Measurements from ENCODE around the gene FOSL2.

Gene FOSL2

DNA sequence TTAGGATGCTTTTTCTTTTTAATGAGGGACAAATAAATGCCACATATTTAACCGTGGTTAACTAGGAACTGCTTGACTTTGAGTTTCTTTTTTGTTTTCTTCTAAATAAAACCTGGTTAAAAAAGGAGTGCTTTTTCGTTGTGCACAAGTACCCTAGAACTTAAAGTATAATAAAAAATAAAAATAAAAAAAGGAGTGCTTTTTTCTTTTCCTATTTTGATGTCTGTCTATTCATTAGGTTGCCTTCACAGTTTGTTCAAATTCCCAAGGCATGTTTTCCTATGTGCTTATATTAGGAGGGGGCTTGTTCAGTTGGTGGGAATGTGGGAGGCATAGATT is 4.4 kb downstream of the FOSL2 start:
- no peak for DNase-seq

DNA sequence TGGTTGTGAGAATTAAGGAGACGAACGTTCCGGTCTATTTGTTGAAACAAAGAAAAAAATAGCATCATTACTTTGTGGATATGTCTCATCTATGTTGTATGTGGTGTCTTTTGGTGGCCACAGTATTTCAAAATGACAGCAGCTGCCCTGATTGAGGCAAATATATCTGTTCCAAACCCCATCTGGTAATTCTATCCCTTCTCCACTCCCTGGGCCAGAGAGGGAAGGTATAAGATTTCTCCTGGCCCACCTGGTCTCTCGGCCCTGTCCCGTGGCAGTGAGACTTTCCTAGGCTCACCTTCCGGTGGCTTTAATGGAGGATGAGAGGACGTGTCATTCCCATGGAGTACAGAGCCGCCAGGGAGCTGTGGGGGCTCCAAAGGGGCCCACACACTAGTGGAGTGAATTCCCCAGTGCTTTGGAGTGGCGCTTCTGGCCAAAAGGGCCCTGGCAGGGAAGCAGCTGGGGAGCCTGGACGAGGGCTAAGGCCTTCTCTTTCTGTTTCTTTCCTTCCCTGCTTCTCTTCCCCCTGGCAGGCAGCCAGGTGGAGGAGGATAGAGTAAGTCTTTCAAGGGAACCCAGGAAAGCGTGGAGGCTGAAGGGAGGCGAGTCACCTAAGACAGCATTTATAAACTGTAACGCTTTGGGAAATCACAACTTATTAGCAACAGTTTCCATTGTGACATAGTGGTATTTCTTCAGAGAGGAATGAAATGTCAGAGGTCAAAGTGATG is 5.6 kb downstream of the FOSL2 start:
- no peak for DNase-seq

DNA sequence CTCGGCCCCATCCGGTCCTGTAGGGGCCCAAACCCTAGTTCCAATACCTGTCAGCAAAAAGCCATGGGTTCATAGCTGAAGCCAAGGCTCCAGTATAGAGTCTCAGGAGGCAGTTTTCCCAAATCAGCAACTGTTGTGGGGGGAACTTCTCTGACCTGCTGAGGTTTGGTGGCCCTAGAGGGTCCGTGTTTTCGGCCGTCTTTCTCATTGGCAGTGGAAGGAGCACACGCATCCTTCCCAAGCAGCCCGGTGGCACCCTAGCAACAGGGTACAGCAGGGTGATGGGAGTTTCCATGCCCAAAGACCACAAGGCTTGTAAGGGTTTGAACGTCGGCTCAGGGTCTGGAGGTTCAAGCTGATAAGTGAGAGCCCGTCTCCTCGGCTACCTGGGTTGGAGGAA is 6.6 kb downstream of the FOSL2 start:
- DNase-seq, result no peak

DNA sequence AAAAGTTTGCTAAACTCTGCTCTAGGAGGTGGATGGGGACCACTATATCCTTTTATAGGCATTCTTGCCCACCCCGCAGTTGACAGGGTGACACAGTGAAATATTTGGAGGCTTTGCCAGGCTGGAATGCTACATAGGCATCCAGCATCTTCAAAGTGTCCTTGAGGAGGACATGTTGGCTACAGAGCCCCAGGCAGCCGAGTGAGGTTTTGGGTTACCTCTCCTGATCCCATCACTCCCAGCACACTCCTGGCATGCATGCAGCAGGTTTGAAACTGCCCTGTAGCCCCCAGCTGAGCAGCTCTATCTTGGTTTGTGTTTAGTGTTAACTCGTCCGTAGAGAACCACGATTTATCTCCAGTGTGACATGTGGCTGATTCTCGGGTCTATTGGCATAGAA is 7.3 kb downstream of the FOSL2 start:
- DNase-seq, result no peak

DNA sequence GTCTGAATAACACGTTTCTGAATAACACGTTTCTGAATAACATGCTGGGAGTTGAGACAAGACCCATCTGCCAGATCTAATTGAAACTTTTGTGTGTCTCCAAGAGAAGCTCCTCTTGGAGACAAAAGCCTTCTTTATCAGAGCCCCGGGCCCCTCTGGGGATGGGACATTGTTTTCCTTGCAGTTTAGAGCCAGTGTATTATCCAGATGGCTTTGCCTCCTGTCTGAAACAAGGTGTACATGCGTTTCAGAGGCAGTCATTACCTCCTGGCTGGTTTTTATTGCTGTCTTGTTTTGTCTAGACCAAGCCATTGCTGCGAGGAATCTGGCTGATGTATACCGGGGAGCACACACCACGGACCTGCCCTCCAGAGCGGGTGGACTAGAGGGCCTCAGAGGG is 7.8 kb downstream of the FOSL2 start:
- no peak for DNase-seq

DNA sequence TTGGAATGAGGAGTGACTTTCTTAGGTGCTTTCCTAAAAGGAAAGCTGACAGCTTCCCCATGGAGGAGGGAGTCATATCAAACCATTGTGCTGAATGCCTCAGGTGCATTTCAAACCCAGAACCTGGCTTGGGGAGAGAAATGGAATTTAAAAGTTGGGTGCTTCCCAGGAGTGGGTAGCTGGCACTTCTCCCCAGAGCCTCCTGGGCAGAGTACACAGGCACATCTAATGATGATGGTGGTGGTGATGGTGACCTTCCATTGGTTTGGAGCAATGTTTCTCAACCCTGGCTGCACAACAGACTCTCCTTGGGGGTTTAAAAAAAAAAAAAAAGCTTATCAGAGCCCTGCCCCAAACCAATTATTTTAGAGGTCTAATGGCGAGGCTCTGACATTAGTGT is 8.3 kb downstream of the FOSL2 start:
- no peak for DNase-seq

DNA sequence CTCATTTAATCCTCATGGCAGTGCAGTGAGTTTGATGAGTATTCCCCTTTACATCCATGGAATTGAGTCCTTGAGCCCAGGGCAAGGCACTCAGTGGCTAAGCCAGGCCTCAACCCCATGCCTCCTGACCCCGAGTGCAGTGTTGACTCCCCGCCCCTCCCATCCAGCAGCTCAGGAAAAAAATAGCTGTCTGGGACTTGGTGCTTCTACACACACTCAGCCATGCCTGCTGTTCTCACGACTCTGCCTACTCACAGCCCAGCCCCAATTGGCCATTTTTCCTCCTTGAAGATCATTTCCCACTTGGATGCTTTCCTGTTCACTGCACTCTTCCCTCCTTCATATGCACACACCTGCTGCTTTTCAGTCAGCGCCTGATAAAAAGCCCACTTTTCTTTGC is 8.8 kb downstream of the FOSL2 start:
- DNase-seq, result no peak

DNA sequence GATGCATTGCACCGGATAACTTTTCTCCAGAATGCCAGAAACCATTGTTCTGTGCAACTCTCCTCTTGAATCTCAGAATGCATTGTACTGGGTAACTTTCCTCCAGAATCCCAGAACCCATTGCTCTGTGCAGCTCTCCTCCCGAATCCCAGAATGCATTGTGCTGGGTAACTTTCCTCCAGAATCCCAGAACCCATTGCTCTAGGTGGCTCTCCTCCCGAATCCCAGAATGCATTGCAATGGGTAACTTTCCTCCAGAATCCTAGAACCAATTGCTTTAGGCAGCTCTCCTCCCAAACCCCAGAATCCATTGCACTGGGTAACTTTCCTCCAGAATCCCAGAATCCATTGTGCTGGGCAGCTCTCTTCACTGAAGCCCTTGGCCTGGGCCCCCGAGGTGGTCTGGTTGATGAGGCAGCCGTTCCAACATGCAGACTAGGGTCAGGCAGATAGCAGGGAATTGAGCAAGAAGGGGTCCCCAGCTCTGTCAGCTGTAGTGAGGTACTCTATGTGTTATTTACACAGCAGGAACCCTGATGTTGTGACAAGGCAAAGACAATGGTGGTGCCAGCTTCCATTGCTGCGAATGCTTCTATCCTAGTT is 9.4 kb downstream of the FOSL2 start:
- DNase-seq, result no peak

DNA sequence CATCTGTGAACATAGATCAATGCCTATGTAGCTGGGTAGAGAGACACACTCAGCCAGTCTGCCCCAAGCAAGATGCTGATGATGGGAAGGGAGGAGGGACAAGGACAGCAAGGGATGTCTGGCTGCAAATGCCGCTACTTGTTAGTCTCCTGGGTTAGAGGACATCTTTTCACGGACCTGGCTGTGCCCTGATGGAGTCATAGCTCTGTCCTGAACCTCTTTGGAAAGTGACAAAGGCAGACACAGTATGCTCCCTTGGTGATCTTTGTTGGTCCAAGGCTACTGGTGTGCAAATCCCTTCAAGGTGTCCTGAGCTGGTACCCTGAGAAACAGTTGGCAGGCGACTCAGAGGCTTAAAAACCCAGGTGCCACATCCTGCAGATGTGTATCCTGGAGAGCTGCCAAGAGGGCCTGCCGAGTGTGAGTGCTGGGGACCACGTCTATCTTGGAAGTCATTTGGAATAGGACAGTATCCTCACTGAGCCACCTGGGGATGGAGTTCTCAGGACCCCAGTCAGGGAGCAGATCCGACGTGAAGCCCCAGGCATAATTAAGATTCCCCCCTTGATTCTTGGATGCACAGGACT is 10.8 kb downstream of the FOSL2 start:
- no peak for DNase-seq

DNA sequence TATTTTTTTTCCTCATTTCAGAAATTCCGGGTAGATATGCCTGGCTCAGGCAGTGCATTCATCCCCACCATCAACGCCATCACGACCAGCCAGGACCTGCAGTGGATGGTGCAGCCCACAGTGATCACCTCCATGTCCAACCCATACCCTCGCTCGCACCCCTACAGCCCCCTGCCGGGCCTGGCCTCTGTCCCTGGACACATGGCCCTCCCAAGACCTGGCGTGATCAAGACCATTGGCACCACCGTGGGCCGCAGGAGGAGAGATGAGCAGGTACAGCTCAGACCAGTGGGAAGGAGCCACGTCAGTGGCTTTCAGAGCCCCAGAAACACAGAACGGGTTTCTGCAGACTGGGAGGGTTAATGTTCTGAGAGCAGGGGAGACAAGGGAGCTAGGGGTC is 11.4 kb downstream of the FOSL2 start:
- DNase-seq, result no peak

DNA sequence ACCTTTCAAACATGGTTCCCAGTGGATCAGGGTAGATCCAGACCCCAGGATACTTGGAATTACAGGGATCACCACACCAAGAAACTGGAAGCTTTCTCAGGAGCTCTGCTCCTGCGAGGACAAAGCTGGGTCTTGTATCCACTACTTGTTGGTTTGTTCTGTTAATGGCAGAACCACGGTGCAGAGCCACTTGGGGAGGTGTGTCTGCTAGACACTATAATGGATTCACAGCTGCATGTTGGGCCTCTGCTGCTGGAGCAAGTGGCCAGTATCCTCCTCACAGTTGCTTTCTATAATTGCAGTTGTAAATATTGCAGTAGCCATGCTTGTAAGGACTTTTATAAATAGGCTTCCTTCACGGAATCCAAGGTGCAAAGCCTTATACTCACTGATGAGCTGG is 12.9 kb downstream of the FOSL2 start:
- DNase-seq, result no peak

DNA sequence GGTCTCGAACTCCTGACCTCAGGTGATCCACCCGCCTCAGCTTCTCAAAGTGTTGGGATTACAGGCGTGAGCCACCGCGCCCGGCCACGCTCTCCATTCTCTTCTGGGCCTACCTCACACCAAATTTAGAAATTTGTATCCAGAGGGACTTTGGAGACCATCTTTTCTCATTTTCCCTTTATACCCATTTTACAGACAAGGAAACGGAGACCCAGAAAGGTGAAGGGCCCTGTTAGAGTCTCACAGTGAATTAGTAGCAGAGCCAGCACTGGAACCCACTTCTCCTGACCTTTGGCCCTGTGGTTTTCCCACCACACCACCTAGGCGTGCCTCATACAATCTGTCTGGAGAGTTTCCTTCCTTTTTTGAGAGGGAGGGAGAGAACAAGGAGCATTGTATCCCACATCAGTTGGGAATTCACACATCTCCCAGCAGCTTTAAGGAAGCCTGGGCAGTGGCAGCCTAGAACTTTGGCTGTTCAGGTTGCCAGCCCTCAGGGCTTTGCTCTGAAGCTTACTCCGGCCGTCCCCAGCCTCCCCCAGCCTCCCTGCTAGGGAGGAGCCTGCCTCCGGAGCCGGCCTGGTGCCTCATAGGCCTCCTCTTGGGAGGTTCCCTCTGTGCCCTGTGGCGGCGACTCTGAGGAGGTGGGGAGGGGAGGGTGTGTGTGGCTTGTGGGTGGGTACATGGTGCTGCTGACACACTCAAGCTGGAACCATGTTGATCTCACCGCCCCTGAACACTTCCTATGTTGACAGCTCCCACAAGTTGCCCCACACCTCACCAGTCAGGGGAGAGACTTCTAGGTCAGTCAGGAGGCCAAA is 13.8 kb downstream of the FOSL2 start:
- DNase-seq, result no peak

DNA sequence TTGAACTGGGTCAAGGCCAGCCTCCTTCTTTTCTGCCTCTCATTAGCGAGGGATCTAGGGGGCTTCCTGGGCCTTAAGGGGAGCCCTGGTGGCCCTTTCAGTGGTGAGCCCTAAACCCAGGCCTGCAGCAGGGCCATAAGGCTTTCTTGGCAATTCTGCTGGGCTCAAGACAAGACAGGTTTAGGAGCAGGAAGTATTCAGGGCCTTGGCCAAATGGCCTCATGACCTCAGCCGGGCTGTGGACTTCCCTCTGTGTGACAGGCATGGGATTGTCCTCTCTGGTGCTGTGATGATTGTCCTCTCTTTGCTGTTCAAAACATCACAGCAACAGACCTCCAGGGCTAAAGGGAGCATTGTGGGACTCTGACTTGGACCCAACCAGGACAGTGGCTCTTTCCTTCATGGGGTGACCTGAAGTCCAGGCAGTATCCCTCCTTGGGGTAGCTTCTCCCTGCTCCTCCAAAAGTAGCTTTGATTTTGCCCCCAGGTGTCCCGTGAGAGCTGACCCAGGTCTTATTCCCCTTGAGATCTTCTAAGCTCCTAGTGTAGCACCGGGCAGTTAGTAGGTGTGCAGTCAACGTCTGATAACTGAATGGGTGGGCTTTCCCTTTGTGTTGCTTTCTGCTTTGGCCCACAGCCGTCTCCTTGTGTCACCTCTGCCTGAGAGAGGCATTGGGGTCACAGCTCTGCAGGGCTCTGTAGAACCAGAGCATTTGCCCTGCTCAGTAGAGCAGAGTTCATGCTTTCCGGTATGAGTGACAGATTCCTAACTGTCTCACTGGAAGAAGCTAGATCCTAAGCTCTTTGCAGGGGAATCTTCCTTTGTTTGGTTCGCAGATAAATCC is 14.7 kb downstream of the FOSL2 start:
- DNase-seq, result no peak

DNA sequence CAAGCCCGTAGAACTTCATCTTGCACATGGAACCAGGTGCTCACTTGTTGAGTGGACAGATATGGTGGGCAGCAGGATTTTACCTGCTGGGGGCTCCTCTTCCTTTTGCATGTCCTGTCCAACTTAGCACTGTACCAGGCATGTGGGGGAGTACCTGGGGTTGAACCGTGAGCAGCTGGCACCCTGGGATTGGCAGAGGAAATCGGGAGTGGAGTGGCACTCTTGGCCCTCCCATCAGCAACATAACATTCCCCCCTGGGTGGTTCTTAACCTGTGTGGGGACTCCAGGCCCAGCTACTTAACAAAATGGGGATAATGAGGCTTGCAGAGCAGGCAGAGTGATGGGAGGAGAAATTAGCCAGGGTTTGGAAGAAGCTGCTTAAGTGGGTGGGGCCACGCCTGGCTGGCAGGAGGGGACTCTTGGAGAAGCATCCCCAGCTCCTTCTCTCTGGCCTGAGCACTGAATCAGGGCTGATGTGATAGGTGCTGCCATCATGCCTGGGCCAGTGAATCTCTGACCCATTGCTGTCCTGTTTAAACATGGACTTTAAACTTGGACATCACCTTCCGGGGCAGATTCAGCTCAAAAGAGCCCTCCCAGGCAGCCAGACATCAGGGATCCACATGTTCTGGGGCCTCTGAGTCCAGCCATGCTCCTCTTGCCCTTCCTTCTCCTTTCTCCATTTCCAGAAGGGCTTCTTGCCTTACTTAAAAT is 15.5 kb downstream of the FOSL2 start:
- no peak for DNase-seq

DNA sequence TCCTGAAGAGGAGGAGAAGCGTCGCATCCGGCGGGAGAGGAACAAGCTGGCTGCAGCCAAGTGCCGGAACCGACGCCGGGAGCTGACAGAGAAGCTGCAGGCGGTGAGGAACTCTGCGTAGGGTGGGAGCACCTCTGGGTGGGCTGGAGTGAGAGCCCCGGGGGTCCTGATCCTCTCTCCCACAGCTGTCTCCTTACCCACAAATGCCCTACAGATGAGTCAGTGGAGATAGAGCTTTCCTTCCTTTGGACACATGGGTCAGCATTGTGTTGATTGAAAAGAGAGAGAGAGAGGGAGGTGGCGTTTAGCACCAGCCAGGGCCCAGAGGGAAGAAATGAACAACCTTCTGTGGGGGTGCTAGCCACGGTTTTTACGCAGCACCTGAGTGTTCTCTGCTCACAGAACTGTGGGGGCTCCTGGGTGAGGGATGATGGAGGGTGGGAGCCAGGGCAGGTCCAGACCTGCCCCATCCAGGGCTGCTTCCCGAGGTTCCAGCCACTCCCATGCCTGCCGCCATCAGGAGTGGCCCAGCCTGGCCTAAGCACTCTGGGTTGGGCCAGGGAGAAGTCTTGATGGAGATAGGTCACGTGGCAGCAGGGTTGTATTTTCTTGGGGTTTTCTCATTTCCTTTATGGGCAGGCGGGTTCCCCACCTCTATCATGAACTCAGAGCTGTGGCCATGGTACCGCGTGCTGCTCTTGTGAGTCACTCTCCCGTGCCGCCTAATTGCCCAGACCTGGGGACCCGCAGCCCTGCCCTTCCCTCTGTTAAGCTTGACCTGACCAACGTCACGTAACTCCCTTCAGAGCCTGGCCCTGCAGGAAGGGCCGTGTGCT is 16.3 kb downstream of the FOSL2 start:
- no peak for DNase-seq

DNA sequence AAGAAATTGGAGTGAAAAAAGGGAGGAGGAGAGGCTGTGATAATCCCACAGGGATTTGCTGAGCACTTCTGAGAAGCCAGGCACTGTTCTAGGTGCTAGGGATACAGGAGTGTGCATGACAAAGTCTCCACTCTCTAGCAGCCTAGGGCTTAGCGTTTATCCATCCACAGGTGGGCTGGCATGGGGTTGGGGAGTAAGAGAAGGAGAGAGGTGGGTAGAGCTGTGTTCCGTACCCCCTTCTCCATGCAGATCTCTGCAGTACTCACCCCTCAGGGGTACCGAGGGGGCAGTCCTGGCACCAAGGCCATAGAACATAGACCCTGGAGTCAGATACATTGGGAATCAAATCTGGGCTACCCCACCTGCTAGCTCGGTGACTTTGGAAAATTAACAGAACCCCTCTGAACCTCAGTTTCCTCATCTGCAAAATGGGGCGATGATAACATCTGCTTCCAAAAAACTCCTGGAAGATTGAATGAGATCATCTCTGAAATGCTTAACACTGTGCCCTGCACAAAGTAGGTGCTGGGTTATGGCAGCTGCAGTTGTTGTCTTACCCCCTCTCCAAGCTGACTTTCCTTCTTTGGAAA is 18.6 kb downstream of the FOSL2 start:
- no peak for DNase-seq

DNA sequence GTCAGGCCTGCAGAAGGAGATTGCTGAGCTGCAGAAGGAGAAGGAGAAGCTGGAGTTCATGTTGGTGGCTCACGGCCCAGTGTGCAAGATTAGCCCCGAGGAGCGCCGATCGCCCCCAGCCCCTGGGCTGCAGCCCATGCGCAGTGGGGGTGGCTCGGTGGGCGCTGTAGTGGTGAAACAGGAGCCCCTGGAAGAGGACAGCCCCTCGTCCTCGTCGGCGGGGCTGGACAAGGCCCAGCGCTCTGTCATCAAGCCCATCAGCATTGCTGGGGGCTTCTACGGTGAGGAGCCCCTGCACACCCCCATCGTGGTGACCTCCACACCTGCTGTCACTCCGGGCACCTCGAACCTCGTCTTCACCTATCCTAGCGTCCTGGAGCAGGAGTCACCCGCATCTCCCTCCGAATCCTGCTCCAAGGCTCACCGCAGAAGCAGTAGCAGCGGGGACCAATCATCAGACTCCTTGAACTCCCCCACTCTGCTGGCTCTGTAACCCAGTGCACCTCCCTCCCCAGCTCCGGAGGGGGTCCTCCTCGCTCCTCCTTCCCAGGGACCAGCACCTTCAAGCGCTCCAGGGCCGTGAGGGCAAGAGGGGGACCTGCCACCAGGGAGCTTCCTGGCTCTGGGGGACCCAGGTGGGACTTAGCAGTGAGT is 19.4 kb downstream of the FOSL2 start:
- DNase-seq, result no peak

DNA sequence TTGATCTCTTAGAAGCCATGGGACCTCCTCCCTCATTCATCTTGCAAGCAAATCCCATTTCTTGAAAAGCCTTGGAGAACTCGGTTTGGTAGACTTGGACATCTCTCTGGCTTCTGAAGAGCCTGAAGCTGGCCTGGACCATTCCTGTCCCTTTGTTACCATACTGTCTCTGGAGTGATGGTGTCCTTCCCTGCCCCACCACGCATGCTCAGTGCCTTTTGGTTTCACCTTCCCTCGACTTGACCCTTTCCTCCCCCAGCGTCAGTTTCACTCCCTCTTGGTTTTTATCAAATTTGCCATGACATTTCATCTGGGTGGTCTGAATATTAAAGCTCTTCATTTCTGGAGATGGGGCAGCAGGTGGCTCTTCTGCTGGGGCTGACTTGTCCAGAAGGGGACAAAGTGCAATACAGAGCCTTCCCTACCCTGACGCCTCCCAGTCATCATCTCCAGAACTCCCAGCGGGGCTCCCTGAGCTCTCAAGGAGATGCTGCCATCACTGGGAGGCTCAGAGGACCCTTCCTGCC is 20.0 kb downstream of the FOSL2 start:
- DNase-seq, result no peak

DNA sequence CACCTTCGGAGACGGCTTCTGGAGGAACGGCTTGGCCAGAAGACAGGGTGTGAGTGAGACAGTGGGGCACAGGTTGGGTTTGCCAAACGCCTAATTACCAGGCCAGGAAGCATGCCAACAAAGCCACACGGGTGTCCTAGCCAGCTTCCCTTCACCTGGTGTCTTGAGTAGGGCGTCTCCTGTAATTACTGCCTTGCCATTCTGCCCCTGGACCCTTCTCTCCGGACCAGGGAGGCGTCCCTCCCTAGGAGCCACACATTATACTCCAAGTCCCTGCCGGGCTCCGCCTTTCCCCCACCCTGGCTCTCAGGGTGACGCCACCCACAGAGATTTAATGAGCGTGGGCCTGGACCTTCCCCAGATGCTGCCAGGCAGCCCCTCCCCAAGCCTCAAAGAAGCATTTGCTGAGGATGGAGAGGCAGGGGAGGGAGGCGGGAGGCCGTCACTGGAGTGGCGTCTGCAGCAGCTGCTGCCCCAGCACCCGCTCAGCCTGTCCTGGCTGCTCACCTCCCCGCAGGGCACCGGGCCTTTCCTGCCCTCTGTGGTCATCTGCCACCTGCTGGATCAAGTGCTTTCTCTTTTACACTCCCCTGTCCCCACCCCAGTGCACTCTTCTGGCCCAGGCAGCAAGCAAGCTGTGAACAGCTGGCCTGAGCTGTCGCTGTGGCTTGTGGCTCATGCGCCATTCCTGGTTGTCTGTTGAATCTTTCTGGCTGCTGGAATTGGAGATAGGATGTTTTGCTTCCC is 20.7 kb downstream of the FOSL2 start:
- DNase-seq, result peak; percentile 92

Measured in NCI-H510A (cell line).